ENCODE results near the gene TIMP1. TPM values are rescaled to one million over a fixed set of nuclear protein-coding genes. Genes with fewer than 3 reads are reported as not detected.

The TIMP1 gene
- total RNA-seq, 1 donor from 2014 or later = 324 TPM

- peaks cover 9% of the 10 kb centered on the region for H3K4me1 ChIP-seq
- no peaks in the 10 kb centered on the region for H3K9me3 ChIP-seq
- H3K4me3 ChIP-seq = no peak overlapping the region
- H3K27ac ChIP-seq = no peak overlapping the region
- H3K27me3 ChIP-seq = no peaks in the 10 kb centered on the region
- ATAC-seq (no peak), DNase-seq (no peak)
- intact Hi-C loops (cut with DNase I) = no loop called here
- no peak for TF ChIP-seq CTCF (IDR thresholded peaks at IDR 0.05)
- H3K36me3 ChIP-seq = peaks cover 6% of the 10 kb centered on the region
Measured at GRCh38 chrX:47558436-47558835, 23.8 kb upstream of the TIMP1 start.

DNA sequence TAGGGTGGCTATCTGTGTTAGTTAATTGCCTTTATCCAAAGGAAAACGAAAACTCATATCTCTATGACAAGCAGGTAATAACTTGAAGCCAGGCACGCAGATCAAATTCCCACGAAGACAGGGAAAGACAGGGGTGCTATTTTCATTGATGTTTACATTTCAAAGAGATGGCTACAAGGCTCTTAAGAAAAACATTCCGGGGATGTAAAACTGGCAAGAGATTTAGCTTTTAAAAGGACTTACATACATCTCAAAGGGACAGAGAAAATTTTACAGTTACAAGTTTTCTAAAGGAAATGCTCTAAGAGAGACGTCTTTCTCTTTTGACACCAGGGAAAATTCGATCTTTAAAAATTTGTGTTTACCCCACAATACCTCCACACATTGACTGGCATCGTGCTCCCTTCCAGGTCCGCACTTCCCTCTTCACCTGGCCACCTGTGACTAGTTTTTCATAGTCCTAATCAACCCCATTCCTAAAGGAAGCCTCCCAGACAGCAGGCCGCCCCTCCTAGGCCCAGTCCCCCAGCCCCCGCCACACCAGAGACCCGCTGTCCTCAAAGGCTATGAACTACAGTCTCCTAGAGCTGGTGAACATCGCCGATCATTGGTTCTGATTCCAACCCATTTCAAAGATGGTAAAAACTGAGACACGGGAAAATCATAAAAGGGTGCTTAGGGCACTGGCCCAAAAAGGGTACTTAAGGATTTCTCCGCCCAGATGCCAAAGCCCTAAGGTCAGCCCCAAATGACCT lies 21.9 kb upstream of the TIMP1 start:
- Histone ChIP-seq H3K4me1 (peaks cover 9% of the 10 kb centered on the region), H3K27me3 (no peaks in the 10 kb centered on the region), H3K36me3 (peaks cover 11% of the 10 kb centered on the region), H3K4me3 (peak overlapping the region; percentile 61), H3K9me3 (no peaks in the 10 kb centered on the region), H3K27ac (peak overlapping the region; percentile 96)
- no peak for TF ChIP-seq CTCF (IDR thresholded peaks at IDR 0.05)
- no peak for DNase-seq
- no peak for ATAC-seq
- intact Hi-C loops (cut with DNase I) = no loop called here

DNA sequence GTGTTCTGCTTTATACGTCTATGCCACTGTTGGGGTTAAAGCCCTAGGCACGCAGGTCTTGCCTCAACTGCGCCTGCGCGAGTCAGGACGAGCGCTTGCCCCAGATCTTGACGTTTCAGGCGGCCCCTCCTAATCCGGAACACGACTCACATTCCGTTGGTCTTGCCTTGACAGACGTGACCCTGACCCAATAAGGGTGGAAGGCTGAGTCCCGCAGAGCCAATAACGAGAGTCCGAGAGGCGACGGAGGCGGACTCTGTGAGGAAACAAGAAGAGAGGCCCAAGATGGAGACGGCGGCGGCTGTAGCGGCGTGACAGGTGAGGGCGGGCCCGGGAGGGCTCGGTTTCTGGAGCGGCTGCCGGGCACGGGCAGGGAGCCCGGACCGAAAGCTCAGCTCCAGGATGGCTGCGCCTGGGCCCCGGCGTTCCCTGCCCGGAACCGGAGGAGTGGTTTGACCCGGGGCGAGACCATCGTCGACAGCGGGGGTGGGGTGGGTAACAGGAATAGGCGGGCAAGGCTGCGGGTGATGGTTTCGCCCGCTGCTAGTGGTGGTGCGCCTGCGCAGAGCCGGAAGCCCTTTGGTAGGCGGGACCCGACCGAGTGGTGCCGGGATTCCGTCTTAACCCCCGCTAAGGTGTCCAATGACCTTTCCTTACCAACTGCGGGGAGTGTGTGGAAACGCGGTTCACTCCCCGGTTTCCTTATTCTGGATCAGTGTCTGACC lies 21.1 kb upstream of the TIMP1 start, which contains the start of gene ARAF:
TSS of gene ARAF (plus strand) at position 272 of the 725 bp plus-strand sequence. CDS start 1,763 bp downstream, outside the sequence.
- H3K9me3 ChIP-seq = no peaks in the 10 kb centered on the region
- no peaks in the 10 kb centered on the region for H3K27me3 ChIP-seq
- ATAC-seq = peak; percentile 95
- H3K36me3 ChIP-seq = peaks cover 15% of the 10 kb centered on the region
- peak; percentile 95 for DNase-seq
- intact Hi-C loops (cut with DNase I) = no loop called here
- peak within 1 kb of the TSS; percentile 96 for H3K27ac ChIP-seq
- H3K4me1 ChIP-seq = peaks cover 9% of the 10 kb centered on the region
- H3K4me3 ChIP-seq = peak within 1 kb of the TSS; percentile 61
- no peak for TF ChIP-seq CTCF (IDR thresholded peaks at IDR 0.05)

DNA sequence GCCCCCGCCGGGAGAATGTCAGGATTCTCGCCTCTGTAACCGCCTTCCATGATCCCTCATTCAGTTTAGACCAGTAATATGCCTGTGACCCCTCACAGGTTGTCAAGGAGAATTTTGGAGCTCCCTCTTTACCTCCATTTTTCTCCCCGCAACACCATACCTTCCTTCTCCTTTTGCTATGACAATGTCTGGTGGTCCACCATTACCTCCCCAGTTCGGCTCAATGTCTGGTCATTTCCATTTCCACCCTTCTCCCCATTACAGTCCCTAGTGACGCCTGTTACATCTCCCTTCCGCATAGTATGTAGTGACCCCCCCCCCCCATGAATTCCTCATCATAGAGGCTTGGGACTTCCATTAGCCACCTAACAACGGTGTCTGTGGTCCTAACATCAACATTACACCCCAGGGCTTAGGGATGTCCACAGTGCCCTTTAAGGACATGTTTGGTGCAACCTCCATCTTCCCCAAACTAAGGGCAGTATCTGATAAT lies 20.5 kb upstream of the TIMP1 start:
- intact Hi-C loops (cut with DNase I) = no loop called here
- H3K27ac ChIP-seq = peak overlapping the region; percentile 96
- DNase-seq (no peak), ATAC-seq (no peak)
- H3K27me3 ChIP-seq = no peaks in the 10 kb centered on the region
- H3K36me3 ChIP-seq = peaks cover 21% of the 10 kb centered on the region
- H3K4me3 ChIP-seq = peak overlapping the region; percentile 61
- no peaks in the 10 kb centered on the region for H3K9me3 ChIP-seq
- TF ChIP-seq CTCF (IDR thresholded peaks at IDR 0.05) = no peak
- peaks cover 9% of the 10 kb centered on the region for H3K4me1 ChIP-seq

GRCh38 chrX:47562615-47563243 lies 19.5 kb upstream of the TIMP1 start:
- H3K4me3 ChIP-seq = no peak overlapping the region
- peak; percentile 24 for TF ChIP-seq CTCF (IDR thresholded peaks at IDR 0.05)
- intact Hi-C loops (cut with DNase I) = no loop called here
- peaks cover 31% of the 10 kb centered on the region for H3K36me3 ChIP-seq
- no peak overlapping the region for H3K27ac ChIP-seq
- no peaks in the 10 kb centered on the region for H3K9me3 ChIP-seq
- ATAC-seq = no peak
- no peak for DNase-seq
- no peaks in the 10 kb centered on the region for H3K27me3 ChIP-seq
- peaks cover 9% of the 10 kb centered on the region for H3K4me1 ChIP-seq

Measured in upper lobe of right lung (tissue), 1 donor.